ENCODE measurements around the gene SGK1. TPM values are rescaled to one million over a fixed set of nuclear protein-coding genes. Genes with fewer than 3 reads are reported as not detected.
"Not testable (repeated sequence)": the region's sequence is repeated elsewhere in the genome, so short reads cannot be mapped to it uniquely, and the experiment has no call there.

SGK1 gene
- total RNA-seq, 1 experiment from 2014 or later: 2.4 TPM

GRCh38 chr6:134187154-134187553 lies 130.8 kb downstream of the SGK1 start:
- Histone ChIP-seq H3K27ac (ENCODE audit: low read length) (no peak overlapping the region), H3K9me2 (replicated peaks; ENCODE audit: insufficient read depth, low read length) (no peaks in the 10 kb centered on the region), H3K4me1 (ENCODE audit: low read length) (no peaks in the 10 kb centered on the region), H4K20me1 (ENCODE audit: insufficient read depth, low read depth, low read length) (no peaks in the 10 kb centered on the region), H3K79me2 (ENCODE audit: low read length) (no peaks in the 10 kb centered on the region), H3K4me2 (ENCODE audit: low read depth, low read length, poor library complexity, severe bottlenecking) (no peak overlapping the region), H3K27me3 (ENCODE audit: low read length) (no peaks in the 10 kb centered on the region), H3K9me3 (ENCODE audit: low read length) (no peaks in the 10 kb centered on the region), H2AFZ (ENCODE audit: low read length) (no peak overlapping the region), H3K9ac (ENCODE audit: low read length) (no peak overlapping the region), H3K36me3 (ENCODE audit: insufficient read depth, low read length) (no peaks in the 10 kb centered on the region), H3K4me3 (ENCODE audit: low read length) (no peak overlapping the region)
- DNase-seq: no peak

GRCh38 chr6:134186355-134186754 lies 131.6 kb downstream of the SGK1 start:
- H3K27ac ChIP-seq (ENCODE audit: low read length): no peak overlapping the region
- no peak for DNase-seq
- H3K27me3 ChIP-seq (ENCODE audit: low read length): no peaks in the 10 kb centered on the region
- H3K79me2 ChIP-seq (ENCODE audit: low read length): no peaks in the 10 kb centered on the region
- no peaks in the 10 kb centered on the region for H3K9me3 ChIP-seq (ENCODE audit: low read length)
- H3K9me2 ChIP-seq (replicated peaks; ENCODE audit: insufficient read depth, low read length): no peaks in the 10 kb centered on the region
- no peak overlapping the region for H3K4me3 ChIP-seq (ENCODE audit: low read length)
- H3K9ac ChIP-seq (ENCODE audit: low read length): no peak overlapping the region
- H3K4me2 ChIP-seq (ENCODE audit: low read depth, low read length, poor library complexity, severe bottlenecking): no peak overlapping the region
- H3K36me3 ChIP-seq (ENCODE audit: insufficient read depth, low read length): no peaks in the 10 kb centered on the region
- no peaks in the 10 kb centered on the region for H3K4me1 ChIP-seq (ENCODE audit: low read length)
- no peak overlapping the region for H2AFZ ChIP-seq (ENCODE audit: low read length)
- no peaks in the 10 kb centered on the region for H4K20me1 ChIP-seq (ENCODE audit: insufficient read depth, low read depth, low read length)

- Histone ChIP-seq H3K9me3 (ENCODE audit: low read length) (no peaks in the 10 kb centered on the region), H3K4me2 (ENCODE audit: low read depth, low read length, poor library complexity, severe bottlenecking) (no peak overlapping the region), H3K9ac (ENCODE audit: low read length) (no peak overlapping the region), H3K4me3 (ENCODE audit: low read length) (no peak overlapping the region), H3K36me3 (ENCODE audit: insufficient read depth, low read length) (no peaks in the 10 kb centered on the region), H3K4me1 (ENCODE audit: low read length) (no peaks in the 10 kb centered on the region), H3K9me2 (replicated peaks; ENCODE audit: insufficient read depth, low read length) (no peaks in the 10 kb centered on the region), H3K79me2 (ENCODE audit: low read length) (no peaks in the 10 kb centered on the region), H3K27ac (ENCODE audit: low read length) (no peak overlapping the region), H2AFZ (ENCODE audit: low read length) (no peak overlapping the region), H4K20me1 (ENCODE audit: insufficient read depth, low read depth, low read length) (no peaks in the 10 kb centered on the region), H3K27me3 (ENCODE audit: low read length) (no peaks in the 10 kb centered on the region)
- DNase-seq: no peak
These were observed 132.6 kb downstream of the SGK1 start for GRCh38 chr6:134185277-134185676.

GRCh38 chr6:134183844-134184243 lies 134.1 kb downstream of the SGK1 start:
- Histone ChIP-seq H3K9ac (ENCODE audit: low read length) (no peak overlapping the region), H3K9me3 (ENCODE audit: low read length) (no peaks in the 10 kb centered on the region), H3K27me3 (ENCODE audit: low read length) (no peaks in the 10 kb centered on the region), H3K36me3 (ENCODE audit: insufficient read depth, low read length) (no peaks in the 10 kb centered on the region), H3K4me3 (ENCODE audit: low read length) (no peak overlapping the region), H3K4me1 (ENCODE audit: low read length) (no peaks in the 10 kb centered on the region), H3K79me2 (ENCODE audit: low read length) (no peaks in the 10 kb centered on the region), H3K4me2 (ENCODE audit: low read depth, low read length, poor library complexity, severe bottlenecking) (no peak overlapping the region), H2AFZ (ENCODE audit: low read length) (no peak overlapping the region), H3K9me2 (replicated peaks; ENCODE audit: insufficient read depth, low read length) (no peaks in the 10 kb centered on the region), H3K27ac (ENCODE audit: low read length) (no peak overlapping the region), H4K20me1 (ENCODE audit: insufficient read depth, low read depth, low read length) (no peaks in the 10 kb centered on the region)
- no peak for DNase-seq

GRCh38 chr6:134182528-134182927 lies 135.4 kb downstream of the SGK1 start:
- no peak overlapping the region for H3K4me2 ChIP-seq (ENCODE audit: low read depth, low read length, poor library complexity, severe bottlenecking)
- DNase-seq: no peak
- H2AFZ ChIP-seq (ENCODE audit: low read length): no peak overlapping the region
- no peaks in the 10 kb centered on the region for H3K9me2 ChIP-seq (replicated peaks; ENCODE audit: insufficient read depth, low read length)
- no peaks in the 10 kb centered on the region for H3K36me3 ChIP-seq (ENCODE audit: insufficient read depth, low read length)
- H3K4me1 ChIP-seq (ENCODE audit: low read length): peaks cover 9% of the 10 kb centered on the region
- no peaks in the 10 kb centered on the region for H3K9me3 ChIP-seq (ENCODE audit: low read length)
- H3K27me3 ChIP-seq (ENCODE audit: low read length): no peaks in the 10 kb centered on the region
- no peak overlapping the region for H3K9ac ChIP-seq (ENCODE audit: low read length)
- no peak overlapping the region for H3K4me3 ChIP-seq (ENCODE audit: low read length)
- no peak overlapping the region for H3K27ac ChIP-seq (ENCODE audit: low read length)
- H3K79me2 ChIP-seq (ENCODE audit: low read length): no peaks in the 10 kb centered on the region
- no peaks in the 10 kb centered on the region for H4K20me1 ChIP-seq (ENCODE audit: insufficient read depth, low read depth, low read length)

DNA sequence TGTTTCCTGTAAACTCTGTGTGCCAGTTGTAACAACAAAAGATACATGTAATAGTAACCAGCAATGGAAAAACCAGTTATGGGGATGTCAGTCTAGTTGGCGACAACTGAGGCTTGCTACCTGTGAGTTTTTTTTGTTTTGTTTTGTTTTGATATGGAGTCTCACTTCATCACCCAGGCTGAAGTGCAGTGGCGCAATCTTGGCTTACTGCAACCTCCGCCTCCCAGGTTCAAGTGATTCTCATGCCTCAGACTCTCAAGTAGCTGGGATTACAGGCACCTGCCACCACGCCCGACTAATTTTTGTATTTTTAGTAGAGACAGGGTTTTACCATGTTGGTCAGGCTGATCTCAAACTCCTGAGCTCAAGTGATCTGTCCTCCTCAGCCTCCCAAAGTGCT lies 136.2 kb downstream of the SGK1 start:
- not testable (repeated sequence) for H3K4me1 ChIP-seq (ENCODE audit: low read length); H3K27me3 ChIP-seq (ENCODE audit: low read length); H3K27ac ChIP-seq (ENCODE audit: low read length); H3K9ac ChIP-seq (ENCODE audit: low read length); DNase-seq; H3K4me3 ChIP-seq (ENCODE audit: low read length); H3K9me2 ChIP-seq (replicated peaks; ENCODE audit: insufficient read depth, low read length); H2AFZ ChIP-seq (ENCODE audit: low read length); H3K79me2 ChIP-seq (ENCODE audit: low read length); H3K9me3 ChIP-seq (ENCODE audit: low read length); H4K20me1 ChIP-seq (ENCODE audit: insufficient read depth, low read depth, low read length); H3K4me2 ChIP-seq (ENCODE audit: low read depth, low read length, poor library complexity, severe bottlenecking); H3K36me3 ChIP-seq (ENCODE audit: insufficient read depth, low read length)

GRCh38 chr6:134181251-134181650 lies 136.7 kb downstream of the SGK1 start:
- H3K4me1 ChIP-seq (ENCODE audit: low read length); H3K27me3 ChIP-seq (ENCODE audit: low read length); H3K36me3 ChIP-seq (ENCODE audit: insufficient read depth, low read length); H4K20me1 ChIP-seq (ENCODE audit: insufficient read depth, low read depth, low read length); H3K9me3 ChIP-seq (ENCODE audit: low read length); H3K79me2 ChIP-seq (ENCODE audit: low read length); H2AFZ ChIP-seq (ENCODE audit: low read length); H3K4me3 ChIP-seq (ENCODE audit: low read length); H3K4me2 ChIP-seq (ENCODE audit: low read depth, low read length, poor library complexity, severe bottlenecking); DNase-seq; H3K9me2 ChIP-seq (replicated peaks; ENCODE audit: insufficient read depth, low read length); H3K9ac ChIP-seq (ENCODE audit: low read length); H3K27ac ChIP-seq (ENCODE audit: low read length): not testable (repeated sequence)

- H3K79me2 ChIP-seq (ENCODE audit: low read length); H3K36me3 ChIP-seq (ENCODE audit: insufficient read depth, low read length); H4K20me1 ChIP-seq (ENCODE audit: insufficient read depth, low read depth, low read length); H3K9me3 ChIP-seq (ENCODE audit: low read length); H3K9me2 ChIP-seq (replicated peaks; ENCODE audit: insufficient read depth, low read length); H2AFZ ChIP-seq (ENCODE audit: low read length); H3K27me3 ChIP-seq (ENCODE audit: low read length); H3K4me2 ChIP-seq (ENCODE audit: low read depth, low read length, poor library complexity, severe bottlenecking); H3K9ac ChIP-seq (ENCODE audit: low read length); H3K27ac ChIP-seq (ENCODE audit: low read length); H3K4me3 ChIP-seq (ENCODE audit: low read length); DNase-seq: not testable (repeated sequence)
- H3K4me1 ChIP-seq (ENCODE audit: low read length): peaks cover 16% of the 10 kb centered on the region
These were observed 137.4 kb downstream of the SGK1 start for GRCh38 chr6:134180540-134180939.

Data from Karpas-422 (cell line).